Keratinocyte (primary cell): ENCODE measurements around the gene CBX7. TPM values are rescaled to one million over a fixed set of nuclear protein-coding genes. Genes with fewer than 3 reads are reported as not detected.

ENCODE experiments used
- DNase-seq: peaks from one replicate; pipeline ENCODE4 v3.0.0-alpha.2; 2011; ENCODE audit warnings: low read depth, missing footprints, low spot score
- FAIRE-seq: peaks from 2 replicates; lab custom pipeline; 2011; peaks lifted over from hg19 to GRCh38; lab: Jason Lieb, UNC
- H2AFZ ChIP-seq: 2 replicates; pipeline ENCODE4 v1.6.0; 2012; ENCODE audit warnings: low read length, control low read depth, inconsistent platforms; ENCODE audit not compliant: control insufficient read depth
- H3K27ac ChIP-seq: 2 replicates; pipeline ENCODE4 v1.5.1; 2011; ENCODE audit warnings: low read length; ENCODE audit not compliant: control insufficient read depth, insufficient read depth
- H3K27me3 ChIP-seq: 3 replicates; pipeline ENCODE4 v1.6.0; 2011; ENCODE audit warnings: low read length; ENCODE audit not compliant: control insufficient read depth, insufficient read depth; ENCODE audit errors: extremely low read depth
- H3K36me3 ChIP-seq, 2 experiments: 2 replicates in 1 of 2; 3 replicates in 1 of 2; pipeline ENCODE4 v1.5.1; 2011; ENCODE audit warnings: low read length in 2 of 2, mild to moderate bottlenecking in 1 of 2; ENCODE audit not compliant: control insufficient read depth in 2 of 2, insufficient read depth in 2 of 2; ENCODE audit errors: extremely low read depth in 1 of 2
- H3K4me1 ChIP-seq: 3 replicates; pipeline ENCODE4 v1.5.1; 2011; ENCODE audit warnings: low read length; ENCODE audit not compliant: control insufficient read depth, insufficient read depth; ENCODE audit errors: extremely low read depth
- H3K4me2 ChIP-seq: 3 replicates; pipeline ENCODE4 v1.6.0; 2011; ENCODE audit warnings: low read depth, low read length; ENCODE audit not compliant: control insufficient read depth, insufficient read depth; ENCODE audit errors: extremely low read depth
- H3K4me3 ChIP-seq, 3 experiments: fragments of 200-600 bp in 1 of 3; sonication (generic) in 1 of 3; 2 replicates in 2 of 3; 3 replicates in 1 of 3; pipeline ENCODE4 v1.5.1; 2011 to 2016; ENCODE audit warnings: low read length in 3 of 3, mild to moderate bottlenecking in 3 of 3, control low read depth in 2 of 3, inconsistent platforms in 1 of 3, low read depth in 1 of 3, mixed read lengths in 1 of 3, mixed run types in 1 of 3, moderate library complexity in 1 of 3; ENCODE audit not compliant: control insufficient read depth in 2 of 3, insufficient read depth in 2 of 3; ENCODE audit errors: extremely low read depth in 1 of 3
- H3K79me2 ChIP-seq: 2 replicates; pipeline ENCODE4 v1.6.0; 2012; ENCODE audit warnings: low read length; ENCODE audit not compliant: control insufficient read depth, insufficient read depth
- H3K9ac ChIP-seq: 3 replicates; pipeline ENCODE4 v1.6.0; 2011; ENCODE audit warnings: low read length; ENCODE audit not compliant: control insufficient read depth, insufficient read depth; ENCODE audit errors: extremely low read depth
- H3K9me1 ChIP-seq: 3 replicates; pipeline ENCODE4 v1.6.0; 2011; ENCODE audit warnings: low read length; ENCODE audit not compliant: control insufficient read depth, insufficient read depth; ENCODE audit errors: extremely low read depth
- H3K9me3 ChIP-seq: 2 replicates; pipeline ENCODE4 v1.5.1; 2012; ENCODE audit warnings: low read depth, low read length; ENCODE audit not compliant: control insufficient read depth
- H4K20me1 ChIP-seq: 3 replicates; pipeline ENCODE4 v1.6.0; 2011; ENCODE audit warnings: low read length; ENCODE audit not compliant: control insufficient read depth, insufficient read depth; ENCODE audit errors: extremely low read depth
- CTCF ChIP-seq, 3 experiments: IDR thresholded peaks in 1 of 3; conservative IDR thresholded peaks in 1 of 3; optimal IDR thresholded peaks in 1 of 3; 2 replicates in 2 of 3; 3 replicates in 1 of 3; pipeline versions ENCODE3 to v1.5.1; 2011; ENCODE audit warnings: low read length in 3 of 3, mild to moderate bottlenecking in 3 of 3, moderate library complexity in 2 of 3, control low read depth in 1 of 3, inconsistent platforms in 1 of 3; ENCODE audit not compliant: insufficient read depth in 2 of 3; ENCODE audit errors: extremely low read depth in 1 of 3
- EZH2 ChIP-seq: IDR thresholded peaks from one replicate; pipeline ENCODE4 v1.6.1; 2012; ENCODE audit warnings: inconsistent platforms, mild to moderate bottlenecking, low read length, moderate library complexity
- dilution Hi-C: fragments of 300-500 bp; cut with MboI; formaldehyde crosslinking; loops from one replicate; pipeline ENCODE4 v1.7.0; 2020; ENCODE audit warnings: low sequenced_read_pairs; ENCODE audit not compliant: extremely low pct_ligation_motif_present
- polyA plus RNA-seq, 5 experiments: library from polyadenylated mRNA; depleted of rRNA in 3 of 5; stranded (reverse) in 3 of 5; stranded (forward) in 1 of 5; unstranded in 1 of 5; fragments of >200 nt; gene quantifications; 1 replicate in 1 of 5; 2 replicates in 3 of 5; 3 replicates in 1 of 5; pipeline versions ENCODE4 v1.2.1 to v1.2.3, GENCODE V29; 2011 to 2012; ENCODE audit warnings: missing spikeins in 2 of 5, low read depth in 1 of 5, low replicate concordance in 1 of 5

Gene CBX7
- polyA plus RNA-seq, 1 donor (not counting 4 experiments of a cell fraction or from before 2014, with no cell fraction given): 1.3 TPM

- dilution Hi-C loops: no loop called here
- TF ChIP-seq EZH2 (no peak), CTCF (optimal IDR thresholded peaks at IDR 0.05 in 1 of 3, IDR thresholded peaks at IDR 0.05 in 1 of 3, conservative IDR thresholded peaks at IDR 0.05 in 1 of 3; ENCODE audit: extremely low read depth in 1 of 3, insufficient read depth in 2 of 3, low read length in 3 of 3) (no peak)
- DNase-seq (no peak), FAIRE-seq (no peak)
- Histone ChIP-seq H3K36me3 (no peaks in the 10 kb centered on the region), H2AFZ (no peak overlapping the region), H3K27me3 (peaks cover 17% of the 10 kb centered on the region), H3K79me2 (no peaks in the 10 kb centered on the region), H3K9ac (no peak overlapping the region), H3K4me1 (no peaks in the 10 kb centered on the region), H4K20me1 (no peaks in the 10 kb centered on the region), H3K27ac (no peak overlapping the region), H3K4me2 (no peak overlapping the region), H3K4me3 (no peak overlapping the region), H3K9me1 (no peaks in the 10 kb centered on the region), H3K9me3 (no peaks in the 10 kb centered on the region)
Observed at GRCh38 chr22:39132871-39133524, 19.5 kb downstream of the CBX7 start.

GRCh38 chr22:39132281-39132680 is 20.2 kb downstream of the CBX7 start:
- Histone ChIP-seq H3K79me2 (no peaks in the 10 kb centered on the region), H3K27me3 (peaks cover 17% of the 10 kb centered on the region), H3K4me2 (no peak overlapping the region), H3K27ac (no peak overlapping the region), H3K9ac (no peak overlapping the region), H3K9me1 (no peaks in the 10 kb centered on the region), H3K9me3 (no peaks in the 10 kb centered on the region), H3K4me3 (no peak overlapping the region), H3K36me3 (no peaks in the 10 kb centered on the region), H2AFZ (no peak overlapping the region), H3K4me1 (no peaks in the 10 kb centered on the region), H4K20me1 (no peaks in the 10 kb centered on the region)
- DNase-seq (no peak), FAIRE-seq (no peak)
- dilution Hi-C loops: no loop called here
- TF ChIP-seq EZH2 (no peak), CTCF (optimal IDR thresholded peaks at IDR 0.05 in 1 of 3, IDR thresholded peaks at IDR 0.05 in 1 of 3, conservative IDR thresholded peaks at IDR 0.05 in 1 of 3; ENCODE audit: extremely low read depth in 1 of 3, insufficient read depth in 2 of 3, low read length in 3 of 3) (no peak)
